ENCODE results near the gene NCAPD2. TPM values are rescaled to one million over a fixed set of nuclear protein-coding genes. Genes with fewer than 3 reads are reported as not detected.
A peak's percentile ranks its signal among the peaks of the same experiment; 100 is the strongest.

NCAPD2 gene
- polyA plus RNA-seq, 3 donors = 6.2 to 15.0 (median 8.3) TPM

DNA sequence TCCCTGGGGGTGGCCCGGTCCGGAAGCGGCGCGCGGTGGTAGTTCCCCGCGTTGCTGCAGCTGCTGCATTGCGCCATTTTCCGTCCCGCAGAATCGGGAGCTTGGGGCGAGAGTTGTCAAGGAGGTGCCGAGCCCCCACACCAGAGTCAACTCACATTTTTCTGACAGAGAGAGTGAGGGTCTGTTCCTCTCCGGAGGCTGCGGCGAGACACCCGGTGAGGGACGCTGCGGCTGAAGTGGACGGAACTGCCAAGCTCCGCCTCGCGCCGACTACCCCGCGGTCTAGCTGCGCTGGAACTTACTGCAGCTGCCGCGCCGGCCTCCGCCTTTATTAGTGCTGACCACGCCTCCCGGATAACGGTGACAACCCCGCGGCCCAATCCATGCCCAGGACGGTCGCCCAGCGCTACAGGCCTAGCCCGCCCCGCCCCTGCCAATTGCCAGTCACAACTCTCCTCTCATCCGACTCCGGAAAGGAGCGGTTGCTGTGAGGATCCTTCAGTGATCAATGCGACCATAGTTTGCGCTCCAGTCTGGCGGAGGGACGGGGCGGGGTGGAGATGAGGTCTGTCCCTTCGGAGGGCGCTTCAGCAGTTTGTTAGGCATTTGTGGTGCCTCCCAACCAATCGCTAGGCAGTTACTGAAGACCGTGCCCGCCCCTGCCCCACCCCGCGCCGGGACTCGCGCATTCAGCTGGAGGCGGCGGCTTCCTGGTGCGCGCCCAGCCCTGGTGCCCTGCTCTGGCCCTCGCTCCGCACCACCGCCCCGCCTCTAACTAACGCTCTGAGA, 23.3 kb upstream of the NCAPD2 start, which contains the start of gene VAMP1:
TSS of gene VAMP1 (minus strand) at position 303 of the 789 bp plus-strand sequence. CDS start at position 157, 146 bp downstream.
- Mint-ChIP-seq H3K4me3 (peak within 1 kb of the TSS; percentile 84 to 90), H3K27me3 (ENCODE audit: low read depth in 3 of 3) (peaks cover 0 to 2% (median 1%) of the 10 kb centered on the region in 3 donors), H3K9me3 (no peaks in the 10 kb centered on the region), H3K36me3 (peaks cover 23 to 27% of the 10 kb centered on the region in 2 donors), H3K27ac (peak within 1 kb of the TSS; percentile 92 to 98 (median 95)), H3K4me1 (peaks cover 41% of the 10 kb centered on the region)
- H3K4me3 ChIP-seq (replicated peaks in 1 of 3; ENCODE audit: low read depth in 2 of 3, low read length in 3 of 3) = peak within 1 kb of the TSS; percentile 52 to 88 (median 86)
- intact Hi-C loops (cut with micrococcal nuclease) = loop anchor here (1.0 to 2.0 kb wide), 4 partner anchors 8 to 68 kb away; partner anchors contain the start of genes GAPDH (in 1 of the 2) and MRPL51 (in 1 of the 2)
- TF ChIP-seq, protein P1, sequence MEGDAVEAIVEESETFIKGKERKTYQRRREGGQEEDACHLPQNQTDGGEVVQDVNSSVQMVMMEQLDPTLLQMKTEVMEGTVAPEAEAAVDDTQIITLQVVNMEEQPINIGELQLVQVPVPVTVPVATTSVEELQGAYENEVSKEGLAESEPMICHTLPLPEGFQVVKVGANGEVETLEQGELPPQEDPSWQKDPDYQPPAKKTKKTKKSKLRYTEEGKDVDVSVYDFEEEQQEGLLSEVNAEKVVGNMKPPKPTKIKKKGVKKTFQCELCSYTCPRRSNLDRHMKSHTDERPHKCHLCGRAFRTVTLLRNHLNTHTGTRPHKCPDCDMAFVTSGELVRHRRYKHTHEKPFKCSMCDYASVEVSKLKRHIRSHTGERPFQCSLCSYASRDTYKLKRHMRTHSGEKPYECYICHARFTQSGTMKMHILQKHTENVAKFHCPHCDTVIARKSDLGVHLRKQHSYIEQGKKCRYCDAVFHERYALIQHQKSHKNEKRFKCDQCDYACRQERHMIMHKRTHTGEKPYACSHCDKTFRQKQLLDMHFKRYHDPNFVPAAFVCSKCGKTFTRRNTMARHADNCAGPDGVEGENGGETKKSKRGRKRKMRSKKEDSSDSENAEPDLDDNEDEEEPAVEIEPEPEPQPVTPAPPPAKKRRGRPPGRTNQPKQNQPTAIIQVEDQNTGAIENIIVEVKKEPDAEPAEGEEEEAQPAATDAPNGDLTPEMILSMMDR (IDR thresholded peaks at IDR 0.05) = no peak
- peak; percentile 93 for DNase-seq
- peaks cover 29% of the 10 kb centered on the region for H3K79me2 ChIP-seq (ENCODE audit: insufficient read depth, low read length)
- H3K9me3 ChIP-seq (replicated peaks in 1 of 2; ENCODE audit: control insufficient read depth in 1 of 2, insufficient read depth in 1 of 2, low read length in 2 of 2) = no peaks in the 10 kb centered on the region
- H2AFZ ChIP-seq (ENCODE audit: insufficient read depth, low read depth, low read length, poor library complexity, severe bottlenecking) = peak within 1 kb of the TSS; percentile 85
- peaks cover 7 to 15% of the 10 kb centered on the region in 2 donors for H3K36me3 ChIP-seq (replicated peaks in 1 of 2; ENCODE audit: control insufficient read depth in 1 of 2, insufficient read depth in 2 of 2, low read length in 2 of 2)
- H3K4me1 ChIP-seq (ENCODE audit: control insufficient read depth in 1 of 2, insufficient read depth in 2 of 2, low read length in 2 of 2) = peaks cover 19 to 35% of the 10 kb centered on the region in 2 donors
- peak within 1 kb of the TSS; percentile 62 for H3K9ac ChIP-seq (ENCODE audit: insufficient read depth, low read length, poor library complexity, severe bottlenecking)
- H3K27me3 ChIP-seq (ENCODE audit: control insufficient read depth in 2 of 2, insufficient read depth in 2 of 2, low read length in 2 of 2) = no peaks in the 10 kb centered on the region
- peak within 1 kb of the TSS; percentile 94 for H3K4me2 ChIP-seq (replicated peaks; ENCODE audit: extremely low read depth, low read length, poor library complexity, severe bottlenecking)
- under 1% methylated on average over 58 of the region's 69 CpGs for WGBS (ENCODE audit: insufficient coverage)
- peak within 1 kb of the TSS; percentile 77 to 83 for H3K27ac ChIP-seq (ENCODE audit: low read depth in 1 of 2, low read length in 2 of 2)
- peaks cover 29% of the 10 kb centered on the region for H4K20me1 ChIP-seq (ENCODE audit: insufficient read depth, low read length)

DNA sequence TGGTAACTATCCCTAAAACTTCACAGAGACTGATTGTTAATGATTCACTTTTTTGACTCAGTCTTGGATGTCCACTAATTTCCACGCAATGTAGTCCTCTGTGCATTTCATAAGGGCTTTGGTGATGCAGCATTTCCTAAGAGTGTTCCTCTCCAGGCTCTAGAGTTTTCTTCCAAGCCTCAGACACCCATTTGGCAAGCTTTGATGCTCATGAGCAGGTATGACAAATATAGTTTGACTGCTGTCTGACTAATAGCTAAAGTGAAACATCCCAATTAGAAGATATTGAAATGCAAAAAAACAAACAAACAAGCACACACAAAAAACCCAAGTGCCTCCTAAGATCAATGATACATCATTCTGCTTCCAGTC, 21.9 kb upstream of the NCAPD2 start:
- Histone ChIP-seq H2AFZ (ENCODE audit: insufficient read depth, low read depth, low read length, poor library complexity, severe bottlenecking) (no peak overlapping the region), H3K4me1 (ENCODE audit: control insufficient read depth in 1 of 2, insufficient read depth in 2 of 2, low read length in 2 of 2) (peaks cover 19 to 32% of the 10 kb centered on the region in 2 donors), H3K4me3 (replicated peaks in 1 of 3; ENCODE audit: low read depth in 2 of 3, low read length in 3 of 3) (no peak overlapping the region), H3K79me2 (ENCODE audit: insufficient read depth, low read length) (peaks cover 29% of the 10 kb centered on the region), H4K20me1 (ENCODE audit: insufficient read depth, low read length) (peaks cover 22% of the 10 kb centered on the region), H3K27me3 (ENCODE audit: control insufficient read depth in 2 of 2, insufficient read depth in 2 of 2, low read length in 2 of 2) (no peaks in the 10 kb centered on the region), H3K9ac (ENCODE audit: insufficient read depth, low read length, poor library complexity, severe bottlenecking) (no peak overlapping the region), H3K9me3 (replicated peaks in 1 of 2; ENCODE audit: control insufficient read depth in 1 of 2, insufficient read depth in 1 of 2, low read length in 2 of 2) (no peaks in the 10 kb centered on the region), H3K4me2 (replicated peaks; ENCODE audit: extremely low read depth, low read length, poor library complexity, severe bottlenecking) (no peak overlapping the region), H3K27ac (ENCODE audit: low read depth in 1 of 2, low read length in 2 of 2) (no peak overlapping the region), H3K36me3 (replicated peaks in 1 of 2; ENCODE audit: control insufficient read depth in 1 of 2, insufficient read depth in 2 of 2, low read length in 2 of 2) (peaks cover 0 to 1% of the 10 kb centered on the region in 2 donors)
- H3K36me3 Mint-ChIP-seq = peaks cover 9 to 13% of the 10 kb centered on the region in 2 donors
- H3K4me3 Mint-ChIP-seq = no peak overlapping the region
- TF ChIP-seq, protein P1 (IDR thresholded peaks at IDR 0.05) = no peak
- DNase-seq = peak in 2 of 3 donors; percentile 58 to 75
- H3K27ac Mint-ChIP-seq = peak overlapping the region in 1 of 7 donors; percentile 2
- peaks cover 0 to 2% (median 1%) of the 10 kb centered on the region in 3 donors for H3K27me3 Mint-ChIP-seq (ENCODE audit: low read depth in 3 of 3)
- peaks cover 36% of the 10 kb centered on the region for H3K4me1 Mint-ChIP-seq
- H3K9me3 Mint-ChIP-seq = no peaks in the 10 kb centered on the region
- intact Hi-C loops (cut with micrococcal nuclease) = loop anchor here (2.0 kb wide), 3 partner anchors 21 to 67 kb away; partner anchors contain the start of genes GAPDH (in 1 of the 2) and MRPL51 (in 1 of the 2)
- no CpG with 5 or more reads among the region's 1 CpG for WGBS (ENCODE audit: insufficient coverage)

Data from CD14-positive monocyte (primary cell).